ENCODE results near the gene WDPCP.

WDPCP gene

DNA sequence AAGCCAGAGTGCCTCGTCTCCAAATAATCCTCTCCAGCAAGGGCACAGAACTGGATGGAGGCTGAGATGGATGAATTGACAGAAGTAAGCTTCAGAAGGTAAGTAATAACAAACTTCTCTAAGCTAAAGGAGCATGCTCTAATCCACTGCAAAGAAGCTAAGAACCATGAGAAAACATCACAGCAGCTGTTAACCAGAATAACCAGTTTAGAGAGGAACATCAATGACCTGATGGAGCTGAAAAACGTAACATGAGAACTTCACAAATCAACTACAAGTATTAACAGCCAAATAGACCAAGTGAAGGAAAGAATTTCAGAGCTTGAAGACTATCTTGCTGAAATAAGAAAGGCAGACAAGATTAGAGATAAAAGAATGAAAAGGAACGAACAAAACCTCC lies 32.3 kb downstream of the WDPCP start:
- no peak for DNase-seq (ENCODE audit: low read depth, low spot score)
- H3K9me3 ChIP-seq (ENCODE audit: insufficient read depth, low read length) = no peaks in the 10 kb centered on the region
- H3K27me3 ChIP-seq (ENCODE audit: insufficient read depth, insufficient read length) = no peaks in the 10 kb centered on the region
- H3K4me1 ChIP-seq (ENCODE audit: insufficient read depth, insufficient read length) = no peaks in the 10 kb centered on the region
- H3K4me3 ChIP-seq (ENCODE audit: insufficient read length, low read depth) = no peak overlapping the region
- H3K36me3 ChIP-seq (ENCODE audit: insufficient read depth, insufficient read length, low read length) = no peaks in the 10 kb centered on the region
- H3K9ac ChIP-seq (ENCODE audit: insufficient read length, low read depth) = no peak overlapping the region
- TF ChIP-seq SUZ12 (IDR thresholded peaks at IDR 0.05; ENCODE audit: extremely low read depth, insufficient read depth, insufficient read length) = no peak

DNA sequence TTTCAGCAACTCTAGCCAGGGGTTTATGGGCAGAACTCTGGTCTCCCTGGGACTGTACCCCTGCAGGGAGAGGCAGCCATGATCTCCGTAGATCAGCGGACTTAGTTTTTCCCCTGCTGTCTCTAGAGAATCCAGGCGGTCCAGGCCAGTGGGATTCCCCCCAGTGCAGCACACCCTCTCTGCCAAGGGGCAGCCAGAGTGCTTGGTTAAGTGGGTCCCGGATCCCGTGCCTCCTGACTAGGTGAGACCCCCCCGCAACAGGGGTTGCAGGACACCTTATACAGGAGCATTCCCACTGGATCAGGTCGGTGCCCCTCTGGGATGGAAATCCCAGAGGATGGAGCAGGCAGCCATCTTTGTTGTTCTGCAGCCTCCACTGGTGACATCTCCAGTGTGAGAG lies 33.0 kb downstream of the WDPCP start:
- DNase-seq (ENCODE audit: low read depth, low spot score) = no peak
- no peaks in the 10 kb centered on the region for H3K4me1 ChIP-seq (ENCODE audit: insufficient read depth, insufficient read length)
- no peaks in the 10 kb centered on the region for H3K27me3 ChIP-seq (ENCODE audit: insufficient read depth, insufficient read length)
- no peak overlapping the region for H3K4me3 ChIP-seq (ENCODE audit: insufficient read length, low read depth)
- no peak overlapping the region for H3K9ac ChIP-seq (ENCODE audit: insufficient read length, low read depth)
- no peak for TF ChIP-seq SUZ12 (IDR thresholded peaks at IDR 0.05; ENCODE audit: extremely low read depth, insufficient read depth, insufficient read length)
- no peak for TF ChIP-seq ZNF274 (IDR thresholded peaks at IDR 0.05; ENCODE audit: low read depth, low read length)
- no peak for TF ChIP-seq YY1 (IDR thresholded peaks at IDR 0.05; ENCODE audit: insufficient read depth, insufficient read length)
- H3K9me3 ChIP-seq (ENCODE audit: insufficient read depth, low read length) = no peaks in the 10 kb centered on the region
- no peaks in the 10 kb centered on the region for H3K36me3 ChIP-seq (ENCODE audit: insufficient read depth, insufficient read length, low read length)

DNA sequence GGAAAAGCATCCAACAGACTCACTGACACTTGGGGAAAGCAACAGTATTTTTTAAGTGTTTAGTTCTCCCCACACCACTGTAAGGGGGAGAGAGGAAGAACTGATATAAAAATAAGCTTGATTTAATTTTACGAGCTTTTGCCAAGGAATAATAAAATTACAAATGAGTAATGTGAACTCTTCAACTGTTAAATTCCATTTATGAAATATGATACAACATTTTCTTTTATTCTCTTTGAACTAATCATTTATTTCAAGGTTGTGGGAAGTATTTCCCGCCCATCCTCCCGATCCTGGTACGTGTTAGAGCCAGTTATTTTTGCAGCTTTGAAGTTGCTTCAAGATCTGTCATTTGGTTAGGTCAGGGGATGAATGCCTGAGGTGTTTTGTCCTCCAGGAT lies 35.2 kb downstream of the WDPCP start:
- Histone ChIP-seq H3K36me3 (ENCODE audit: insufficient read depth, insufficient read length, low read length) (no peaks in the 10 kb centered on the region), H3K9ac (ENCODE audit: insufficient read length, low read depth) (no peak overlapping the region), H3K4me1 (ENCODE audit: insufficient read depth, insufficient read length) (no peaks in the 10 kb centered on the region), H3K4me3 (ENCODE audit: insufficient read length, low read depth) (no peak overlapping the region), H3K27me3 (ENCODE audit: insufficient read depth, insufficient read length) (no peaks in the 10 kb centered on the region), H3K9me3 (ENCODE audit: insufficient read depth, low read length) (no peaks in the 10 kb centered on the region)
- TF ChIP-seq YY1 (IDR thresholded peaks at IDR 0.05; ENCODE audit: insufficient read depth, insufficient read length) (no peak), SUZ12 (IDR thresholded peaks at IDR 0.05; ENCODE audit: extremely low read depth, insufficient read depth, insufficient read length) (no peak), ZNF274 (IDR thresholded peaks at IDR 0.05; ENCODE audit: low read depth, low read length) (no peak)
- no peak for DNase-seq (ENCODE audit: low read depth, low spot score)

DNA sequence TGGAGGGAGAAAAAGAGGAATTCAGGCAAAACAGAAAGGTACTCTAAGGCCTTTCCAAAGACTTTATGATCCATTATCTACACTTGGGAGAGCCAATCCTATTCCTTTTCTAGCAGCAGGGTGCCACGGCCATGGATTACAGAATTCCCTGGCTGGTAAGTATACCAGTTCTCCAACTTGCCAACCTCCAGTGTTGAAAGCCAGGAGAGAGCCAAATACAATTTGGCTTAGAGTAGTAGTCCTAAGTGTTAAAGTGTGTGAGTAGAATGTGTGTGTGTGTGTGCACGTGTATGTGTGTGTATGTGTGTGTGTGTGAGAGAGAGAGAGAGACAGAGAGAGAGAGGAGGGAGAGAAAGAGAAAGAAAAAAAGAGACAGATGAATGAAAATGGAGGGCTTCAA lies 43.3 kb downstream of the WDPCP start:
- no peaks in the 10 kb centered on the region for H3K36me3 ChIP-seq (ENCODE audit: insufficient read depth, insufficient read length, low read length)
- H3K9me3 ChIP-seq (ENCODE audit: insufficient read depth, low read length) = no peaks in the 10 kb centered on the region
- no peak overlapping the region for H3K9ac ChIP-seq (ENCODE audit: insufficient read length, low read depth)
- H3K27me3 ChIP-seq (ENCODE audit: insufficient read depth, insufficient read length) = no peaks in the 10 kb centered on the region
- DNase-seq (ENCODE audit: low read depth, low spot score) = no peak
- TF ChIP-seq YY1 (IDR thresholded peaks at IDR 0.05; ENCODE audit: insufficient read depth, insufficient read length) (no peak), ZNF274 (IDR thresholded peaks at IDR 0.05; ENCODE audit: low read depth, low read length) (no peak), SUZ12 (IDR thresholded peaks at IDR 0.05; ENCODE audit: extremely low read depth, insufficient read depth, insufficient read length) (no peak)
- no peaks in the 10 kb centered on the region for H3K4me1 ChIP-seq (ENCODE audit: insufficient read depth, insufficient read length)
- no peak overlapping the region for H3K4me3 ChIP-seq (ENCODE audit: insufficient read length, low read depth)

GRCh38 chr2:63544017-63544627 lies 44.2 kb downstream of the WDPCP start:
- no peak for TF ChIP-seq YY1 (IDR thresholded peaks at IDR 0.05; ENCODE audit: insufficient read depth, insufficient read length)
- TF ChIP-seq SUZ12 (IDR thresholded peaks at IDR 0.05; ENCODE audit: extremely low read depth, insufficient read depth, insufficient read length) = no peak
- no peak for TF ChIP-seq ZNF274 (IDR thresholded peaks at IDR 0.05; ENCODE audit: low read depth, low read length)
- Histone ChIP-seq H3K9ac (ENCODE audit: insufficient read length, low read depth) (no peak overlapping the region), H3K4me3 (ENCODE audit: insufficient read length, low read depth) (no peak overlapping the region), H3K27me3 (ENCODE audit: insufficient read depth, insufficient read length) (no peaks in the 10 kb centered on the region), H3K4me1 (ENCODE audit: insufficient read depth, insufficient read length) (no peaks in the 10 kb centered on the region), H3K9me3 (ENCODE audit: insufficient read depth, low read length) (no peaks in the 10 kb centered on the region), H3K36me3 (ENCODE audit: insufficient read depth, insufficient read length, low read length) (no peaks in the 10 kb centered on the region)
- DNase-seq (ENCODE audit: low read depth, low spot score) = no peak

GRCh38 chr2:63539416-63540162 lies 48.7 kb downstream of the WDPCP start:
- no peak for DNase-seq (ENCODE audit: low read depth, low spot score)
- H3K36me3 ChIP-seq (ENCODE audit: insufficient read depth, insufficient read length, low read length) = no peaks in the 10 kb centered on the region
- H3K9ac ChIP-seq (ENCODE audit: insufficient read length, low read depth) = no peak overlapping the region
- H3K4me3 ChIP-seq (ENCODE audit: insufficient read length, low read depth) = no peak overlapping the region
- no peaks in the 10 kb centered on the region for H3K9me3 ChIP-seq (ENCODE audit: insufficient read depth, low read length)
- H3K27me3 ChIP-seq (ENCODE audit: insufficient read depth, insufficient read length) = no peaks in the 10 kb centered on the region
- no peaks in the 10 kb centered on the region for H3K4me1 ChIP-seq (ENCODE audit: insufficient read depth, insufficient read length)
- no peak for TF ChIP-seq SUZ12 (IDR thresholded peaks at IDR 0.05; ENCODE audit: extremely low read depth, insufficient read depth, insufficient read length)
- no peak for TF ChIP-seq ZNF274 (IDR thresholded peaks at IDR 0.05; ENCODE audit: low read depth, low read length)
- TF ChIP-seq YY1 (IDR thresholded peaks at IDR 0.05; ENCODE audit: insufficient read depth, insufficient read length) = no peak

DNA sequence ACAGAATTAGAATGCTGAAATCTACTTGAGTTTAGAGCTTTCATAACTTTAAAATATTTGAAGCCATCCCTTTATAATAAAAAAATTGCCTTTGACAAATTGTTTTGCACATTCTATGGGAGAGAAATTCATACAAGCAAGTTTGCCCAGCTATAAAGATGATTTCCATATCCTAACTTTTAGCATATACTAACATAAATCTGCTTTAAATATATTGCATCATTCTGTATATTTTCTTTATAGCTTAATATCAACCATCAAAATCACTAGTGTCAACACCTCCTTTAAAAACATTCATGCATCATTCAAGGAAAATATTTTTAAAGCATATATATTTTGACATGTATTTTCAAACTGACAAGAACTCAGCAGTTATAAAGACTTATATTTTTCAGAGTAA lies 49.9 kb downstream of the WDPCP start:
- no peak for DNase-seq (ENCODE audit: low read depth, low spot score)
- TF ChIP-seq ZNF274 (IDR thresholded peaks at IDR 0.05; ENCODE audit: low read depth, low read length) (no peak), SUZ12 (IDR thresholded peaks at IDR 0.05; ENCODE audit: extremely low read depth, insufficient read depth, insufficient read length) (no peak), YY1 (IDR thresholded peaks at IDR 0.05; ENCODE audit: insufficient read depth, insufficient read length) (no peak)
- Histone ChIP-seq H3K9ac (ENCODE audit: insufficient read length, low read depth) (no peak overlapping the region), H3K4me1 (ENCODE audit: insufficient read depth, insufficient read length) (no peaks in the 10 kb centered on the region), H3K4me3 (ENCODE audit: insufficient read length, low read depth) (no peak overlapping the region), H3K36me3 (ENCODE audit: insufficient read depth, insufficient read length, low read length) (no peaks in the 10 kb centered on the region), H3K9me3 (ENCODE audit: insufficient read depth, low read length) (no peaks in the 10 kb centered on the region), H3K27me3 (ENCODE audit: insufficient read depth, insufficient read length) (no peaks in the 10 kb centered on the region)
